NCI-H748 treated with DMSO at 0.1 percent for 48 hours (cell line): ENCODE results near the gene ISLR.

Source experiments
- DNase-seq: peaks from one replicate; lab custom pipeline; 2025; lab: John Stamatoyannopoulos, UW

ISLR gene

GRCh38 chr15:74212494-74212893 lies 39.0 kb downstream of the ISLR start:
- DNase-seq: no peak

- DNase-seq: no peak
Observed at GRCh38 chr15:74213858-74214284, 40.4 kb downstream of the ISLR start.

- no peak for DNase-seq
Observed at GRCh38 chr15:74214324-74215021, 41.0 kb downstream of the ISLR start.

GRCh38 chr15:74215958-74216357 lies 42.4 kb downstream of the ISLR start:
- DNase-seq: no peak

GRCh38 chr15:74216949-74217348 lies 43.4 kb downstream of the ISLR start:
- no peak for DNase-seq

- DNase-seq: no peak
Observed at GRCh38 chr15:74217907-74218885, 44.7 kb downstream of the ISLR start.

- DNase-seq: no peak
Observed at GRCh38 chr15:74220475-74221248, 47.2 kb downstream of the ISLR start.

- no peak for DNase-seq
Observed at GRCh38 chr15:74221399-74222239, 48.1 kb downstream of the ISLR start.

- DNase-seq: no peak
Observed at GRCh38 chr15:74222240-74223119, 49.0 kb downstream of the ISLR start.

GRCh38 chr15:74225928-74226327 lies 52.4 kb downstream of the ISLR start:
- DNase-seq: no peak
